ENCODE measurements around the gene CCNG2.
A peak's percentile ranks its signal among the peaks of the same experiment; 100 is the strongest.
"Not testable (repeated sequence)": the region's sequence is repeated elsewhere in the genome, so short reads cannot be mapped to it uniquely, and the experiment has no call there.

Gene CCNG2, protein sequence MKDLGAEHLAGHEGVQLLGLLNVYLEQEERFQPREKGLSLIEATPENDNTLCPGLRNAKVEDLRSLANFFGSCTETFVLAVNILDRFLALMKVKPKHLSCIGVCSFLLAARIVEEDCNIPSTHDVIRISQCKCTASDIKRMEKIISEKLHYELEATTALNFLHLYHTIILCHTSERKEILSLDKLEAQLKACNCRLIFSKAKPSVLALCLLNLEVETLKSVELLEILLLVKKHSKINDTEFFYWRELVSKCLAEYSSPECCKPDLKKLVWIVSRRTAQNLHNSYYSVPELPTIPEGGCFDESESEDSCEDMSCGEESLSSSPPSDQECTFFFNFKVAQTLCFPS

GRCh38 chr4:77156912-77157858, at the start of gene CCNG2:
CCNG2 (plus strand) TSS chr4:77157207; CDS start chr4:77158533, 1,326 bp downstream.
- DNase-seq: peak; percentile 65 to 70

DNA sequence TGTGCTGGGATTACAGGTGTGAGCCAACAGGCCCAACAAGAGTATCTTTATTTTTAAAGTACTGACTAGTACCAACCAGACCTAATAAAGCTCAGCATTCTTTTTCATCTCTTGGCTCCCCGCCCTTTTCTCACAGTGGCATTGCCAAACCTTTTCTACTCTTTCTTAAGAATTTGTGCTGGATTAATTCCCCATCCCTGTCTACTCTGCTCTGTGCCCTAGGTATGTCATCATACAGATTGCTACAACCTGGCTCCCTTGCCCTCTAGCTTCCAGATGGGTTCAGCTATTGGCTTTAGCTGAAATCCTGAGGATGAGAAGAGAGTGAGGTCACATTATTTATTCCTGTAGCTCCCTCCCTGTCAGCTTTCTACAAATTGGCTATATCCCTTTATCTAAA, 46.3 kb upstream of the CCNG2 start:
- no peak for DNase-seq

DNA sequence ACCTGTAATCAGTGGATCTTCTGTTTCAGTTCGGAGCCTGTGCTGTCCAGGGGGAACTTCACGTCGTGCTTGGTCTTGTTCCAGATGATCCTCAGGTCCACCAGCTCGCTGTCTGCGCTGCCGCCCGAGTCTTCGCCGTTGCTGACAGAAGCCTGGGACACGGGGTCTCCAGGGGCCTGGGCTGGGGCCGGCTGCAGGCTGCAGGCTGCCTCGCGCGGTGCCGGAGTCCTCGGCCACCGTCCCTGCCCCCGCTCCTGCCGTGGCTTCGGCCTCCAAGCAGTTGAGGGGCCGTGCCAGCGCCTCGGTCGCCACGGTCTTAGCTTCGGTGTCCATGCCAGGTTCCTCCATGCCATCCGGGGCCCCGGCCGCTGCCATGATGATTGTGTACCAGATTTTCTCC, 43.9 kb upstream of the CCNG2 start:
- no peak for DNase-seq

DNA sequence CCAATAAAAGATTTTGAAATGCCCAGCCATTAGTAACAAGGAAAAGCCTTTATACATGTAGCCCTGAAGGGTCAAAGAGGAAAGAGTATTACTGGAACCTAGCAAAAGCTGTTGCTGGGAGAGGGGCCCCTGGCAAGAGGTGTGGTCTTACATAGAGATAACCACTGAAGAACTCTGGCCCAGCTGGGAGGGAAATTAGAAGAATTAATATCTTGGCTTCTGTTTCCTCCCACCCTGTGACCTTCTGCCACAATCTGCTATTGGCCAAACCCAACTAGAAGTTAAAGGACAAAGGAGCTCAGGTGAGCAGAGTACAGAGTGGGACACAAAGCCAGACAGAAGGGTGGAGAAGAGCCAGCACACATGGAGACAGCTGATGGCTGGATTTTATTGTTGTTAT, 39.3 kb upstream of the CCNG2 start:
- no peak for DNase-seq

GRCh38 chr4:77120886-77121508, 36.0 kb upstream of the CCNG2 start:
- no peak for DNase-seq

GRCh38 chr4:77121736-77122240, 35.2 kb upstream of the CCNG2 start:
- DNase-seq: no peak

DNA sequence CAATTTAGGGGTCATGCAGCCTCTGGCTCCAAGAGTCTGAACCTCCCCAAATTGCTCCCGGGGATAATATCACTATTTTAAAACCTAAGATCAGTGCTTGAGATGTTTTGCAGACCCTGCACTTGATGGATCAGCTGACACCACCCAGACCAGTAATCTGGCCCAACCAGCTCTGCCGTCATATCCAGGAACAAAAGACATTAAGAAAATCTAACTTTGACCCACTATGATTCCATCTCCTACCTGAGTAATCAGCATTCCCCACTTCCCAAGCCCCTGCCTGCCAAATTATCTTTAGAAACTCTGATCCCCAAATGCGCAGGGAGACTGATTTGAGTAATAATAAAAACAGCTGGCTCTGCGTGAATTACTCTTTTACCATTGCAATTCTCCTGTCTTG, 34.4 kb upstream of the CCNG2 start:
- DNase-seq: no peak

DNA sequence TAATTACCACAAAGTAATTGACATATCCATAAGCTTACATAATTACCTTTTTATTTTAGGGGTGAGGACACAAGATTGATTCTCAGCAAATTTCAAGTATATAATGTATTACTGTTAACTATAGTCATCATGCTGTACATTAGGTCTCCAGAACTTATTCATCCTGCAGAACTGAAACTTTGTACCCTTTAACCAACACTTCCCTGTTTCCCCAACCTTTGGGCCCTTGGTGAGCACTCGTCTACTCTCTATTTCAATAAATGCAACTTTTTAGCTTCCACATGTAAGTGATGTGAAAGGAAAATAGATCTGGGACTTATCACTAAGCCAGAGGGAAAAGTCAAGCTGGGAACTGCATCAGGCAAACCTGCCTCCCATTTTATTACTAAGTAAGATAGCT, 33.6 kb upstream of the CCNG2 start:
- no peak for DNase-seq

DNA sequence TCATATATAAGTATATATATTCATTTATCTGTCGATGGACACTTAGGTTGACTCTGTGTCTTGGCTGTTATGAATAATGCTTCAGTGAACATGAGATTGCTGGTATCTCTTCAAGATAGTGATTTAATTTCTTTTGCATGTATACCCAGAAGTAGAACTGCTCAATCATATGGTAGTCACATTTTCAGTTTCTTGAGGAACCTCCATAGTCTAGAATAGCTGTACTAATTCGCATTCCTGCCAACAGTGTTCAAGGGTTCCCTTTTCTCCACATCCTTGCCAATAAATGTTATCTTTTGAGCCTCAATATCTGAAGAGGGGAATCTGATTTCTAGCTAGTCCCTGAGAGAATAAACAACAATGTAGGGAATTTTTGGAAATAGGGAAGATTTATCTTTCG, 32.4 kb upstream of the CCNG2 start:
- no peak for DNase-seq

- no peak for DNase-seq
These were observed 31.0 kb upstream of the CCNG2 start for GRCh38 chr4:77125961-77126360.

DNA sequence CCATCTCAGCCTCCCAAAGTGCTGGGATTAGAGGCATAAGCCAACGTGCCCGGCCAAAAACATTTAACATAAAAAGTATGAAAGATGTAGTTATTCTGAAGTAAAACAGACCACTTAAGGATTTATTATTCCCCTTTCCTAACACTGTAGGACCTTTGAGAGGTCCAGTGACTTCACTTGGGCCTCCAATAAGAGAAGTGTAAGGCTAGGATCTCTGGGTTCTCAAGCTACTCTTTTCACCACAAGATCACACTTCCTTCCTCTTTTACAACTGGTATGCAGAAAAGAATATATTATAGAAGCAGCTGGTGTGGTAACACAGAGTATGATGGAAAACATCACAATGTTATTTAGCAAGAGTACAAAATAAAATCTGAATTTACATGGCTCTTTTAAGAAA, 30.2 kb upstream of the CCNG2 start:
- DNase-seq: no peak

GRCh38 chr4:77127215-77127614, 29.8 kb upstream of the CCNG2 start:
- no peak for DNase-seq

DNA sequence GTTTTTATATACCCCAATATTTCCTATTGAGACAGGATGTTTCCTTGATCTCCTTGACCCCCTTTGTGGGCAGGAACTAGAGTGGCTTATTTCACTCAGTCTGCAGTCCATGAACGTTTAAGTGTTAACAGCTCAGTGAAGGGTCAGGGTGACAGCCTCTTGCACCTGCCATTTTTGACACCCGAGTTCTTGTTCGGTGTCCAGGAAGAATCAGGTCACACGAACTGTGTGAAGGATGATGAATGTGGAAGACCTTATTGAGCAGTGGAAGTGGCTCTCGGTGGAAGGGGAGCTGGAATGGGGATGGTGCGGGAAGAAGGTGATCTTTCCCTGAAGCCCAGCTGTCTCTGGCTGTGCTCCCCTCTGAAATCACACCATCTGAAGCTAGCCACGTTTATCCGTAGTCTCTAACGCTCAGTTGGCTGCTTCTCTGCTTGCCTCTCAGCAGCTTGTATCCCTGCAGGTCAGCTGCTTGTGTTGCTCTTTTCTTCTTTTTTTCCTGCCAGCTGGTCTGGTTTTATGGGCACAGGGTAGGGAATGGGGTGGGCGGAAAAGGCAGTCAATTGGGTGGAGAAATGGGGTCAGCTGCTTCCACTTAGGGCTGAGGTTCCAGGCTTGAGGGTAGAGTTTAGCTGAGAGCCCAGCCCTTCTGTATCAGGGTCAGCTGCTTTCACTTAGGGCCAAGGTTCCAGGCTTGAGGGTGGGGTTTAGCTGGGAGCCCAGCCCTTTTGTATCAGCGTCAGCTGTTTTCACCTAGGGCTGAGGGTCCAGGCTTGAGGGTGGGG, 29.0 kb upstream of the CCNG2 start:
- no peak for DNase-seq

- DNase-seq: no peak
These were observed 24.2 kb upstream of the CCNG2 start for GRCh38 chr4:77132652-77133312.

- DNase-seq: not testable (repeated sequence)
These were observed 19.6 kb upstream of the CCNG2 start for GRCh38 chr4:77137448-77137847.

GRCh38 chr4:77141964-77142645, 14.9 kb upstream of the CCNG2 start:
- no peak for DNase-seq

DNA sequence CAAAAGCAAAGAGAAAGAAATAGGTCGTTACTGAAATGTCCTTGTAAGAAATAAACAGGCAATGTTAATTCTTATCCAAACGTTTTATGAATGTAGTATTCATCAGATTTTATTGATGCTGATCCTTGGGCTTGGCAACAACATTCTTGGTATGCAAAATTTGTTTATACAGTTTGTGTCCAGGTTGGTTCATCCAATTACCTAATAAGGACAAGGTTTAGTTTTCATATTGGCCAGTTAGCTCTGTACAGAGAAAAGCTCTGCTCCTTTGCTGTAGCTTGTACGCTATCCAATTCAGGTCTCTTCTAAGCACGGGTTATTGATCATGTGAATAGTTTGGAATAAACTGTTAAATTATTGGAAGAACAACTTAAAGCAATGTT, 14.4 kb upstream of the CCNG2 start:
- no peak for DNase-seq

DNA sequence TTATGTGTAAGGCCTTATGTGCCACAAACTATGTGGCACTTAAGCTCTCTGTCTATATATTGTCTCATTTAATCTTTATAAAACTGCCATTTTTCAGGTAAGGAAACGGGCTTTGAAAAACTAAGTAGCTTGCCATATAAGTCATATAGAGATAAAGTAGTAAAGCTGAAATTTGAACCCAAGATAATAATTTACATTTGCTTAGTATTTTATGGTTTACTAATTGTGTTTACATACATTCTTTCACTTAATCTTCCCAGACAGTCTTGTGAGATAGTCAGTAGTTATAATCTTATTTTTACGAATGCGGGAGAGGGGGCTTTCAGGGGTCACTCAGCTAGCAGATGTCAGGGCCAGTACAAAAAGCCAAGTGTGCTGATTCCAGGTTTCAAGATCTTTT, 13.9 kb upstream of the CCNG2 start:
- no peak for DNase-seq

- DNase-seq: no peak
These were observed 11.2 kb upstream of the CCNG2 start for GRCh38 chr4:77145842-77146185.

GRCh38 chr4:77146186-77147078, 10.6 kb upstream of the CCNG2 start:
- DNase-seq: no peak

Measured in stimulated activated CD4-positive, alpha-beta T cell treated with anti-CD3 and anti-CD28 coated beads, Interleukin-2, amount 100 ng/mL, for 48 hours (primary cell).